Globus pallidus (tissue), 1 donor: Measurements from ENCODE around the gene SUPT4H1.
"Not testable (repeated sequence)": the region's sequence is repeated elsewhere in the genome, so short reads cannot be mapped to it uniquely, and the experiment has no call there.

Source experiments
- DNase-seq: peaks from one replicate; pipeline ENCODE4 v3.0.0-alpha.2; 2015; ENCODE audit warnings: low spot score

SUPT4H1 gene

DNA sequence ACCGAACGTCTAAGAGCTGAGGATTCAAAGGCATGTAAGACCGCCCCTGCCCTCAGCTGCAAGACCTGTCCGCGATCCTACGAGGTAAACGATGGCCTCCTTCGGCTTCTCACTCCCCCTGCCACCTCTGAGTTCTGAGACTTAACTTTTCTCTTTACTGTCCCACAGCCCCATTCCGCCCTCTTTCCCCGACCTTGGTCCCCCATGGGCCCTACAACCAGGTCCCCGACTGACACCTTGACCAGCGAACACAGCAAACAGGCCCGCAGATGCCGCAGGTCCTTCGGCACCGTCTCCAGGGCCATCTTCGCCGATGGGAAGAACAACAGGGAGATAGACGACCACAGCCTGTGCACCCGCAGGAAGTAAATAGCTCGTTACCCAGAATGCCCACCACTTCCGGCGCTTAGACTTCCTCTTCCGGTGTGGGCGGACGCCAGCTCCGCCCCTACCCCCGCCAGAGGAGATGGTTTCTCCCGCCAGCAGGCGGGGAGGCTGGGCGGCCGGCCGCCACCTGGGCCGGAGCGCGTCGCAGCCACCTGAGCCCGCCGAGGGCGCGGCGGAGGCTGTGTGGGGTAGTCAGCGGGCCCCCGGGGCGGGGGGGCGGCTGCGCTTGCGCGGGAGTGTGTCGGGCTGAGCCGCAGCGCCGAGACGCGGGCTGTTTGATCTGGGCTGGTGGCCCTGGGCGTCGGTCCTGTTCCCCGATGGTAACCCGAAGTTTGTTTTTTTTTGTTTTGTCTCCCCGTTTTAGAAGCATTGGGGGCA lies at the start of gene SUPT4H1:
Gene SUPT4H1, minus strand, starts transcription at position 371 of the 765 bp plus-strand sequence. Its CDS starts 66 bp downstream, at position 305.
- DNase-seq = peak; percentile 83

- no peak for DNase-seq
Observed at GRCh38 chr17:58401287-58401686, 49.3 kb upstream of the SUPT4H1 start.

- DNase-seq = no peak
Observed at GRCh38 chr17:58400826-58401225, 48.8 kb upstream of the SUPT4H1 start.

GRCh38 chr17:58399974-58400373 lies 48.0 kb upstream of the SUPT4H1 start:
- DNase-seq = no peak

DNA sequence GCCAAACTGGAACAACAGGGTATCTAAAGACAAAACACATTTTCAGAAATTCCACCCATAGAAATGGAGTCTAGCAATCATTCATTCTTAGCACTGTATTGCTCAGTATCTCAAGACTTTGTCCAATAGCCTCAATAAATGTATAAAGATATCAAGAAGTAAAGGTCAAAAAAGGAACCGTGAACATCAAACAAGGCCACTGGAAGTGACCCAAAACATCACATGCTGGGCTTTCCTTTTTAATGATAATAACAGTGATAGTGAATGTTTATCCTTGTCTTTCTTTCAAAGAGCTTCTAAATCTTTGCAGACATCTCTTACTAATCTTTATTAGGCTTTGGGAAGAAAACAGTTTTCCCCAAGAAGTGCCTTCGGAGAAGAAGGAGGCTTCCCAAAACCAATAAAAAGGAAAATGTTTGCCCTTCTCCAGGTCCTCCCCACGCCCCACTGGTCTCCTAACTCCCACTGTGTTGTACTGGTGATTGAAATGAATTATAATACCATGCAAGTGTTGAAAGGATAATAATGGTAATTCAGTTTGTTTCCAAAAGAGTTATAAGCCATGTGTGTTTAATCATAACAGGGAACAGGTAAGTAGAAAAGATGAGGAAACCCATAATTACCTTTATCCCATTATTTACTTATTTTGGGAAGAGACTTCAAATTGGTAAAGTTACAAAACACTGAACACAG lies 46.7 kb upstream of the SUPT4H1 start:
- DNase-seq = no peak

DNA sequence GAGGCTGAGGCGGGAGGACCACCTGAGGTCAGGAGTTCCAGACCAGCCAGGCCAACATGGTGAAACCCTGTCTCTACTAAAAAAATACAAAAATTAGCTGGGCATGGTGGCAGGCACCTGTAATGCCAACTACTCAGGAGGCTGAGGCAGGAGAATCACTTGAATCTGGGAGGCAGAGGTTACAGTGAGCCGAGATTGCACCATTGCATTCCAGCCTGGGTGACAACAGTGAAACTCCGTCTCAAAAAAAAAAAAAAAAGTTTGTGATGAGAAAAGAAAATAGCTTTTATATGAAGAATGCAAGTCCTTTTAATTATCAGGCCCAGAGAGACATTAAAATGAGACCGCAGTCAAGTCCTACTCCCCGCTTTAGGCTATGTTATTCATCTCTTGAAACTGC lies 45.4 kb upstream of the SUPT4H1 start:
- DNase-seq = not testable (repeated sequence)

GRCh38 chr17:58396173-58396572 lies 44.2 kb upstream of the SUPT4H1 start:
- DNase-seq = no peak

DNA sequence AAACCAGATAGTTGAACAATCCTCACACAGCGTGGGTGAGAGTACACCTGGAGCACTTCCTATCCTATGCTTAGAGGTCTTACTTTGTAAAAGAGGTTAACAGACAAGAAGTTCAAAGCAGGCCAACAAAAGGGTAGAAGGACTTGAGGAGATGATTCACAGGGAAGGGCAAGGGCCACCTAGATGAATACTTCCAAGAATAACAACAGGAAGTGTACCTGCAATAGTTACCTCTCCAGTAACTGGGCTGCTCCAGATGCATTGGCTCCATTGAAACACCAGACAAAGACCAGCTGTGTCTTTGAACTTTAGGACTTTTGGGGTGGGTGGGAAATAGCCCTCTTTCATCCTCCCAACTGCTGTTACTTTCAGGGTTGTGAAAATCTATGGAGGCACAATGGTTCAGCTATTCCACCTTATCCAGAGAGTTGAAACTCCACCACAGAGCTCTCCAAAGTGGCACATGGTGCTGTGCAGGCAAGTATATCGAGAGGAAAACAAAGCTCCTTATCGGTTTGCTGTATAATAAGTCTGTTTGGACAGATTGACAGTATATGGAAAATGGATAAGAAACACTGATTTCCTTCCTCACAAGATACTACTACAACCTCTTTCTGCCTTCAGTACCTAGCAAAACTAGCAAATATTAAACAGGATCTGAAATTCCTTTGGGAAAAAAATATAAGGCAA lies 42.7 kb upstream of the SUPT4H1 start:
- DNase-seq = no peak

DNA sequence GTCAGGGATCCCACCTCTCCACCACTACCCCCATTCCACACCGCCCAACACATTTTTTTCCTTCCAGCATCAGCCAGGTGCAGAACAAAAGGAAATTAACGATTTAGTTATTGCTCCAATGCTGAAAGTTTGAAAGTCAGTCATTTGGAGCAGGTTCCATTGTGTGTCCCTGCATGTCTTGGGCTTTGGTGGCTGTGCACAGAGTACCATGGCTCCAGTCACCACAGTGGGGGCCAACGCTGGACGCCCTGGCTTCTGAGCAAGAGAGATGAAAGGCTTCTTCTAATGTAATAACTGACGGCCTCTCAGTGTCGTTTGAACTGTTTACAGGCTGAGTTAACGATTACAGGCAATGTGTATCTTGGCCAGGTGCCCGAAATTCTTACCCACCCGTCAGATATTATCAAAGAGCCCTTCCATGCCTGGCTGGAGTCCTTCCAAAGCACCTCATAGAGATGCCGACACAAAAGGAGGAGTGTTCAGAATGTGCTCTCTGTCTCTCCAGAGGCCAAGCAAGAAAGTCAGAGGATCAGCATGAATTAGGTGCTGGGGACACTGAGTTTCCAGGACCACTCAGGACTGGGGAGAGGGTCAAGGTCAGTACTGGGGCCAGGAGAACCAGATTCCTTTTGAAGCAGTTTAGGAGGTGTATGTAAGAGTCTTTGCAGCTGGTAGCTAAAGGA lies 39.4 kb upstream of the SUPT4H1 start:
- DNase-seq = no peak

DNA sequence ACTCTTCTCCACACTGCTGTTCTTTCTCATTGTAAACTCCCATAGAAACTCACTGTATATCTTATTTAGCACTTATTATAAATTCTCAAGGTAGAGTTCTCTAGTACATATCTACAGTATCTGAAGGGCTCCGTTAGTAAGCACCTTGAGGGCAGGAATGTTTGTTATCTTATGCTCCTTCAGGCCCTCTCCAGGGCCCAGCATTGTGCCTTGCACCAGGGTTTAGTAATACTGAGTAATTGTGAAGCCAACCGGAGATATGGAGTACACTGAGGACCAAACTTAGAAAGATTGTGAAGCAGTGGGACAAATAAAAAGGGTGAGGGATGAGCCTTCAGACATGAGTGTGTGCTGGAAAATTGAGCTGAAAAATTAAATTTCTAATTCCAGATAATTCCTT lies 38.9 kb upstream of the SUPT4H1 start:
- no peak for DNase-seq

GRCh38 chr17:58388302-58389190 lies 36.5 kb upstream of the SUPT4H1 start:
- no peak for DNase-seq

DNA sequence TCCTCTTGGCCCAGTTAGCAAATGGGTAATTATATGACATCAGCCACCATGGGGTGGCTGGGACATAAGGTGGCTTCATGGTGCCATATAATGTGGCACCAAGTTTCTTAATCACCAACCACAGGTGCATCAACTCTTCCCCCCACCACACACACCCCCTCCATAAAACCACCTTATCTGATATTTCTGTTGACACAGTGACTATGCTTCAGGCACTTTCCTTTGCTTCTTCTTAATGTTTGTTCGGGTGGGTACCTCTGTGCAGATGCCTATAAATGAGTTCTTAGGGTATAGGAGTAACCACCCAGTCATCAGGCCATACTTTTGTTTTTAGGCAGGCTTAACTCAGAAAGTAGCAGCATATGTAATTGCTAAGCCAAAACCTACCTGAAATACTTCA lies 35.8 kb upstream of the SUPT4H1 start:
- DNase-seq = no peak

DNA sequence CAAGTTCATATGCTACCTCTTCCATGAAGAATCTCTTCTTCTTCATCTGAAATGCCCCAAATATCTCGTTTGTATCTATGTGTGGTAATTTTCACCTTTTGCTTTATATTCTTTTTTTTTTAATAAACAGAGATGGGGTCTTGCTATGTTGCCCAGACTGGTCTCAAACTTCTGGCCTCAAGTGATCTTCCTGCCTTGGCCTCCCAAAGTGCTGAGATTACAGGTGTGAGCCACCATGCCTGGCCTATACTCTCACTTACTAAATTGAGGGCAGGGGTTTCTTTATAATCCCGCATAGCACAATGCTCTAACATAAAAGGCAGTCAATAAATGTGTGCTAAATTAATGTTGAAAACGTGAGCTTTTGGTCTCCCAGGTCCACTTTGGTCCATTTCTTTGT lies 34.7 kb upstream of the SUPT4H1 start:
- no peak for DNase-seq

- no peak for DNase-seq
Observed at GRCh38 chr17:58385359-58385899, 33.4 kb upstream of the SUPT4H1 start.

DNA sequence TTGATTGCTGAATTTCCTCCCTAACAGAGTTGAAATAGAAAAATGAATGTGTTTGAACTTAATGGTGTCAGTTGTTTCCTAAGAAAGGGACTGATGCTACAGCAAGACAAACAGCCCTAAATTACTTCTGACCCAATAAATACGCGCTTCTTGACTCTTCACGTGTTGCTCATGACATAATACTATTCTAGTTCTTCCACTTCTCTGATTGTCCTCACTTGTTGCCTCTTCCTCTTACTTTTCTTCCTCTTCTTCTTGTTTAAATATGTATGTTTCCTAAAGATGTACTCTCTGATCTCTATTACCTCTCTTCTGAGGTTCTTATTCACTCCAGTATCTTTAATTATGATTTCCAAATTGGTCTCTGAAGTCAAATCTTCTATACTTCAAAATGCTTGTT lies 32.9 kb upstream of the SUPT4H1 start:
- DNase-seq = no peak

DNA sequence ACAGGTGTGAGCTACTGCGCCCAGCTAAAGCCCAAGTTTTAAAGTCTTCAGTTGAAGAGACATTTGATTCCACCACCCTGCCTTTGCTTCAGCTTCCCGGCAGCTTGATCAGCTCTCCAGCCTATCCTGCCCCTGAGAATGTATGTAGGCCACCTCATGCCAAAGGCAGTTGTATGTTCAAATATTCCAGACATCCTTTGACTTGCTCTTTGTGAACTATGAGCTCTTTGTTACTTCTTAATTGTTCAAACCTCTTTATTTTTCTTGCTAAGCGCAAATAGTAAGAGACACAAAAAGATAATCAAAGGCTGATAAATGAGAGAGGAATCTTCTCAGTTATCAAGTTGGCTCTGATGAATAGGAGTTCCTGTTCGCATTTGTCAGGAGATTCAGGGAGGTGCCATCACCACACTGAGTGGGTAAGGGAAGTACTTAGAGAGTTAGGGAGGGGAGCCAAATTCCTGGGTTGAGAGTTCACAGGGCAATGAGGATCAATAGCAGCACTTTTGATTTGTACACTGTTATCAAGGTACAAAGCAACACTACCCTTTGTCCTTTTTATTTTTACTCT lies 32.0 kb upstream of the SUPT4H1 start:
- no peak for DNase-seq

GRCh38 chr17:58382872-58383242 lies 30.9 kb upstream of the SUPT4H1 start:
- no peak for DNase-seq

DNA sequence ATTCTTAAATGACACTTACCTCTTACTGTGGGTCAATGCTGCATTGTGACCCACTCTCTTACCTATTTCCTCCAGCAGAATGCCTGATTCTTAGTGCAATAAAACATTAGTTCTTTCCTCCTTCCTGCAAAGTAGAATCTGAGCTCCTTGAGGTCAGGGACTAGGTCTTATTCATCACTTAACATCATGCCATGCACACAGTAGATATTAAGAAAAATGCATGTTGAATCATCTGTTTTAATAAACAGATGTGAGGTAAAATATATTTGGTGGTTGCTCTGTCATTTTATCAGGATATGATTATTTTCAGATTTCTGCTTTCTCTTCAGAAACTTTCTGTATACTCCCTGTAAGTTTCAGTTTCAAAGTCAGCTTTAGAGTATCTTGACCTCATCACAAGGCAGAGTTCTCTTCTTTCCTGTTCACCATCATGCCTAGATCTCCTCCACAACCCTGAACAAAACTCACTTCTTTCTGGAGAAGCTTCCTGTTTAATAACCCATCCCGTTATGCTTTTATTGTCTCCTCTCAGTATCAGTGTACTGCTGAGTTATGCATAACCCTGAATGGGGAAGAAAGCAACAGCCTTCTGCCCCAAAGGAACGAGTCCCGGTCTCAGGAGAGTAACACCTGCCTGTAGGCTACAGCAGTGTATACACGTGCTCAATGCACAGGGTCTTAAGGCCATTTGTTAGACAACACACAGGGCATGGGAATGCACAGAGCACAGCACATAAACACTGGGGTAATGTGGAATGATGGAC lies 30.3 kb upstream of the SUPT4H1 start:
- no peak for DNase-seq

DNA sequence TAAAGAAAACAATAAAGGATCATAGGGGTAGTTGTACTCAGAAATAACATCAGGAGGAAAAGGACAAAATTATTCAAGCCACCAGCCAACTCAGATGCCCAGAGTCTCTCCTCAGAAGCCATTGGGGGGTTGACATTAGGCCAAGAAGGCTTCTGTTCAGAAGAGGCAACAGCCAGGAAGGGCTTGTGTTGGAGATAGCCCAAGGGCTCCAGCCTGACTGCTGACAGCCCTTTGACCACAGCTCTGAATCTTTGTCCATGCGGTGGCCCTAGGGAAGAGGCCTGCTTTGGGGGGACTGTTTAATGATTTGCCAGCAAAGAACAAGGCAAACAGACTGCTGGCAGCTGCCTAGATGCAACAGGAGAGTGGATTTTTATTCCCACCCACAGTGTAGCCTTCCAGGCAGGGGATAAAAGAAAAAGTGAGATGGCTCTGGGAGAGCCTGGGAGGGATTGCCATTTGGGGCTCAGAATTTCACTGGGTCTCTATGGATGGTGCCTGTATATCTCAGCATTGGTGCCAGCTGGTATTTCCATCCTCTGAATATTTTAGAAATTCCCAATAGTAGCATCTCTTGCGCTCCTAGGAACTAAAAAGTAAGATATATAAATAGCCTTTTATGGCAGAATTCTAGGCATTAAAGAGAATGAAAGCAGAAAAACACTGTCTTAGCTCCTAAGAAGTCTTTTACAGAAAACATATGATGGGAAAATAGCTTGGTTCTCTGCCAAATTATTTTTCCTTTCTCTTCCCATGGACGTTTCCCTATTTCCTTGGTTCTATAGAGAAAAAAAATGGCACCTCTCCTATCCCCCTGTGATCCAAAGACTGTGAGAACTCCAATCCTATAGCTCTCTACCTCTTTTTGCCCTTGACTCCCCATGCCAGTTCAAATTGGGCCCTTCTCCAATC lies 29.4 kb upstream of the SUPT4H1 start:
- DNase-seq = peak; percentile 26
